HepG2 (cell line): ENCODE measurements around the gene COQ6. TPM values are rescaled to one million over a fixed set of nuclear protein-coding genes. Genes with fewer than 3 reads are reported as not detected.

Source experiments
- ELF3 ChIP-seq: IDR thresholded peaks from 2 replicates; pipeline ENCODE4 v1.6.1; 2016; ENCODE audit warnings: missing genetic modification reagents, missing compliant biosample characterization
- FOSL1 ChIP-seq: sonication (generic); formaldehyde crosslinking; IDR thresholded peaks from 2 replicates; pipeline ENCODE4 v1.9.0; 2021; ENCODE audit warnings: missing genetic modification reagents, borderline replicate concordance
- HNF4G ChIP-seq, 2 experiments: sonication (generic) in 1 of 2; formaldehyde crosslinking in 1 of 2; IDR thresholded peaks; 2 replicates each; pipeline versions ENCODE4 v1.4.0 to v1.6.1; 2011 to 2020; ENCODE audit warnings: borderline replicate concordance in 2 of 2, low read depth in 2 of 2, mild to moderate bottlenecking in 2 of 2, low read length in 1 of 2, missing genetic modification reagents in 1 of 2, moderate library complexity in 1 of 2
- ISL2 ChIP-seq: sonication (generic); formaldehyde crosslinking; IDR thresholded peaks from 2 replicates; pipeline ENCODE4 v1.5.0; 2020; ENCODE audit warnings: missing genetic modification reagents
- NFE2L2 ChIP-seq: fragments of 150-350 bp; IDR thresholded peaks from 2 replicates; pipeline ENCODE4 v1.6.1; 2014; ENCODE audit warnings: low read length
- PRPF4 ChIP-seq: fragments of 200-400 bp; formaldehyde crosslinking; IDR thresholded peaks from 2 replicates; pipeline ENCODE4 v1.6.1; 2016; ENCODE audit warnings: low read length, low read depth; ENCODE audit not compliant: poor library complexity, severe bottlenecking
- SUZ12 ChIP-seq: fragments of 150-350 bp; IDR thresholded peaks from 2 replicates; pipeline ENCODE4 v1.6.1; 2014; ENCODE audit warnings: low read depth, low read length
- U2AF2 ChIP-seq: fragments of 200-400 bp; formaldehyde crosslinking; IDR thresholded peaks from 2 replicates; pipeline ENCODE4 v1.6.1; 2017; ENCODE audit warnings: low read depth, mild to moderate bottlenecking, low read length
- ZBTB7A ChIP-seq: sonication (generic); formaldehyde crosslinking; IDR thresholded peaks from 2 replicates; pipeline ENCODE4 v1.8.0; 2022; ENCODE audit warnings: mild to moderate bottlenecking, missing genetic modification reagents
- ZNF205 ChIP-seq: IDR thresholded peaks from 2 replicates; pipeline ENCODE4 v1.6.1; 2018; ENCODE audit warnings: missing biosample characterization, missing genetic modification reagents
- ZNF235 ChIP-seq: sonication (generic); formaldehyde crosslinking; IDR thresholded peaks from 2 replicates; pipeline ENCODE4 v1.8.1; 2023; ENCODE audit warnings: mild to moderate bottlenecking, missing genetic modification reagents, borderline replicate concordance
- ZNF709 ChIP-seq: sonication (generic); formaldehyde crosslinking; IDR thresholded peaks from 2 replicates; pipeline ENCODE4 v1.5.0; 2020; ENCODE audit warnings: mild to moderate bottlenecking, missing genetic modification reagents
- ZNF746 ChIP-seq: sonication (generic); formaldehyde crosslinking; IDR thresholded peaks from 2 replicates; pipeline ENCODE4 v1.8.0; 2022; ENCODE audit warnings: mild to moderate bottlenecking, missing genetic modification reagents
- ZNF775 ChIP-seq: sonication (generic); formaldehyde crosslinking; IDR thresholded peaks from 2 replicates; pipeline ENCODE4 v1.4.0; 2020; ENCODE audit warnings: missing genetic modification reagents, mild to moderate bottlenecking, moderate library complexity, borderline replicate concordance
- ZSCAN31 ChIP-seq: sonication (generic); formaldehyde crosslinking; IDR thresholded peaks from 2 replicates; pipeline ENCODE4 v1.5.0; 2020; ENCODE audit warnings: low read depth, mild to moderate bottlenecking, missing genetic modification reagents
- polyA plus RNA-seq, 8 experiments: library from polyadenylated mRNA; depleted of rRNA in 3 of 8; stranded (reverse) in 7 of 8; unstranded in 1 of 8; fragments of >200 nt; fragmentation: Illumina TruSeq in 4 of 8; extraction: Trizol in 4 of 8; gene quantifications; 2 replicates each; pipeline versions ENCODE4 v1.2.1 to v1.2.3, GENCODE V29; 2011 to 2016; ENCODE audit warnings: low read depth in 4 of 8, missing spikeins in 1 of 8, mixed read lengths in 1 of 8; ENCODE audit not compliant: insufficient read depth in 1 of 8
- total RNA-seq, 5 experiments: library from RNA; depleted of rRNA; stranded (reverse); fragments of >200 nt; fragmentation: Illumina TruSeq; extraction: Trizol; gene quantifications; 2 replicates each; pipeline ENCODE4 v1.2.3, GENCODE V29; 2016; ENCODE audit warnings: low read depth in 1 of 5
- TF ChIP-seq, protein P1 (sequence below), 2 experiments: sonication (generic) in 1 of 2; formaldehyde crosslinking in 1 of 2; IDR thresholded peaks; 2 replicates each; pipeline versions ENCODE4 v1.5.1 to v1.6.1; 2011 to 2020; ENCODE audit warnings: borderline replicate concordance in 1 of 2, low read depth in 1 of 2, low read length in 1 of 2, mild to moderate bottlenecking in 1 of 2, missing genetic modification reagents in 1 of 2, moderate library complexity in 1 of 2
- TF ChIP-seq, protein P2 (sequence below): sonication (generic); formaldehyde crosslinking; conservative IDR thresholded peaks from 2 replicates; pipeline ENCODE4 v1.4.0; 2020; ENCODE audit warnings: missing genetic modification reagents
- TF ChIP-seq, protein P3 (sequence below): sonication (generic); formaldehyde crosslinking; IDR thresholded peaks from 2 replicates; pipeline ENCODE4 v1.8.0; 2022; ENCODE audit warnings: low read depth, missing genetic modification reagents
- TF ChIP-seq, protein P4 (sequence below): sonication (generic); formaldehyde crosslinking; IDR thresholded peaks from 2 replicates; pipeline ENCODE4 v1.4.0; 2020; ENCODE audit warnings: mild to moderate bottlenecking, missing genetic modification reagents
- TF ChIP-seq, protein P5 (sequence below): sonication (generic); formaldehyde crosslinking; IDR thresholded peaks from 2 replicates; pipeline ENCODE4 v1.8.0; 2022; ENCODE audit warnings: missing genetic modification reagents, low read depth, mild to moderate bottlenecking, borderline replicate concordance

The COQ6 gene
- total and polyA plus RNA-seq, 2 of the 13 experiments (the other 11 are each of a cell fraction or from before 2014, with no cell fraction given) = 18.9 to 34.7 TPM

DNA sequence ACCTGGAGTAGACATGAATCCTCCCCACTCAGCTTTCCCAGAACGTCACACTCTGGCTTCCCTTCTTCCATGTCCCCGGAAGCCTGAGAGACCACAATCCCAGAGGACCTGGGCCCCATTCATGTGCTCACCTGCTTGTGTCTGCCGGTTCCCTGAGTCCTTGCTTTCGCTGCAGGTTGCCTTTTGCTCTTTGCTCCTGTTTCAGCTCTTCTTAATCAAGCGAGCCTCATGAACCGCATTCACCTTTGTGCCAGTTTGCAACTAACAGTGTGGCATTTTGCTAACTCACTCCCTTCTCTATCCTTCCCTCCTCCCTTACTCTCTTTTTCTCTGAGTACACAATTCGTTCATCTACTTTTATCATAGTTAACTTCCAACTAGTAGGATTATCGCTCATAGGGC, 45.9 kb downstream of the COQ6 start (continued):
- TF ChIP-seq ZSCAN31 (no peak), ZNF205 (CRISPR knock-in tag) (peak; percentile 25; the same call in 1 of the 2 replicates), ZBTB7A (CRISPR knock-in tag) (no peak), ZNF775 (CRISPR knock-in tag) (no peak), FOSL1 (CRISPR knock-in tag) (no peak), ELF3 (CRISPR knock-in tag) (peak; percentile 49; the same call in 1 of the 2 replicates), SUZ12 (no peak), ISL2 (CRISPR knock-in tag) (no peak), ZNF235 (CRISPR knock-in tag) (no peak), HNF4G (IDR thresholded peaks at IDR 0.05; ENCODE audit: borderline replicate concordance, low read depth, low read length) (peak; percentile 45; the same call in 1 of the 2 replicates), HNF4G (CRISPR knock-in tag; IDR thresholded peaks at IDR 0.05; ENCODE audit: borderline replicate concordance, low read depth) (no peak), ZNF746 (CRISPR knock-in tag) (no peak), PRPF4 (no peak), ZNF709 (CRISPR knock-in tag) (no peak), NFE2L2 (peak; percentile 50; the same call in 1 of the 2 replicates), U2AF2 (no peak)
- TF ChIP-seq, protein P1, sequence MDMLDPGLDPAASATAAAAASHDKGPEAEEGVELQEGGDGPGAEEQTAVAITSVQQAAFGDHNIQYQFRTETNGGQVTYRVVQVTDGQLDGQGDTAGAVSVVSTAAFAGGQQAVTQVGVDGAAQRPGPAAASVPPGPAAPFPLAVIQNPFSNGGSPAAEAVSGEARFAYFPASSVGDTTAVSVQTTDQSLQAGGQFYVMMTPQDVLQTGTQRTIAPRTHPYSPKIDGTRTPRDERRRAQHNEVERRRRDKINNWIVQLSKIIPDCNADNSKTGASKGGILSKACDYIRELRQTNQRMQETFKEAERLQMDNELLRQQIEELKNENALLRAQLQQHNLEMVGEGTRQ (IDR thresholded peaks at IDR 0.05; ENCODE audit: low read depth, low read length) = no peak
- TF ChIP-seq, protein P1 (CRISPR knock-in tag; IDR thresholded peaks at IDR 0.05; ENCODE audit: borderline replicate concordance) = no peak
- TF ChIP-seq, protein P2, sequence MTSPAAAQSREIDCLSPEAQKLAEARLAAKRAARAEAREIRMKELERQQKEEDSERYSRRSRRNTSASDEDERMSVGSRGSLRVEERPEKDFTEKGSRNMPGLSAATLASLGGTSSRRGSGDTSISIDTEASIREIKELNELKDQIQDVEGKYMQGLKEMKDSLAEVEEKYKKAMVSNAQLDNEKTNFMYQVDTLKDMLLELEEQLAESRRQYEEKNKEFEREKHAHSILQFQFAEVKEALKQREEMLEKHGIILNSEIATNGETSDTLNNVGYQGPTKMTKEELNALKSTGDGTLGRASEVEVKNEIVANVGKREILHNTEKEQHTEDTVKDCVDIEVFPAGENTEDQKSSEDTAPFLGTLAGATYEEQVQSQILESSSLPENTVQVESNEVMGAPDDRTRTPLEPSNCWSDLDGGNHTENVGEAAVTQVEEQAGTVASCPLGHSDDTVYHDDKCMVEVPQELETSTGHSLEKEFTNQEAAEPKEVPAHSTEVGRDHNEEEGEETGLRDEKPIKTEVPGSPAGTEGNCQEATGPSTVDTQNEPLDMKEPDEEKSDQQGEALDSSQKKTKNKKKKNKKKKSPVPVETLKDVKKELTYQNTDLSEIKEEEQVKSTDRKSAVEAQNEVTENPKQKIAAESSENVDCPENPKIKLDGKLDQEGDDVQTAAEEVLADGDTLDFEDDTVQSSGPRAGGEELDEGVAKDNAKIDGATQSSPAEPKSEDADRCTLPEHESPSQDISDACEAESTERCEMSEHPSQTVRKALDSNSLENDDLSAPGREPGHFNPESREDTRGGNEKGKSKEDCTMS = no peak
- TF ChIP-seq, protein P3, sequence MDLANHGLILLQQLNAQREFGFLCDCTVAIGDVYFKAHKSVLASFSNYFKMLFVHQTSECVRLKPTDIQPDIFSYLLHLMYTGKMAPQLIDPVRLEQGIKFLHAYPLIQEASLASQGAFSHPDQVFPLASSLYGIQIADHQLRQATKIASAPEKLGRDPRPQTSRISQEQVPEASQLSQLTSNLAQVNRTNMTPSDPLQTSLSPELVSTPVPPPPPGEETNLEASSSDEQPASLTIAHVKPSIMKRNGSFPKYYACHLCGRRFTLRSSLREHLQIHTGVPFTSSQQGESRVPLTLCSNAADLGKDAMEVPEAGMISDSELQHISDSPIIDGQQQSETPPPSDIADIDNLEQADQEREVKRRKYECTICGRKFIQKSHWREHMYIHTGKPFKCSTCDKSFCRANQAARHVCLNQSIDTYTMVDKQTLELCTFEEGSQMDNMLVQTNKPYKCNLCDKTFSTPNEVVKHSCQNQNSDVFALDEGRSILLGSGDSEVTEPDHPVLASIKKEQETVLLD = no peak
- TF ChIP-seq, protein P4, sequence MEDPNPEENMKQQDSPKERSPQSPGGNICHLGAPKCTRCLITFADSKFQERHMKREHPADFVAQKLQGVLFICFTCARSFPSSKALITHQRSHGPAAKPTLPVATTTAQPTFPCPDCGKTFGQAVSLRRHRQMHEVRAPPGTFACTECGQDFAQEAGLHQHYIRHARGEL (CRISPR knock-in tag) = no peak
- TF ChIP-seq, protein P5, sequence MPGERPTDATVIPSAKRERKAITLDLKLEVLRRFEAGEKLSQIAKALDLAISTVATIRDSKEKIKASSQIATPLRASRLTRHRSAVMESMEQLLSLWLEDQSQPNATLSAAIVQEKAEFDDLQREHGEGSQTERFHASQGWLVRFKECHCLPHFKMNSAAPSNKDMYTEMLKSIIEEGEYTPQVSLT = no peak
